ENCODE results near the gene C21orf58.

Gene C21orf58

GRCh38 chr21:46366966-46367365 is 43.3 kb upstream of the C21orf58 start:
- no peak for DNase-seq (ENCODE audit: low read depth in 2 of 2)
- TF ChIP-seq CTCF (IDR thresholded peaks at IDR 0.05; ENCODE audit: low read depth, low read length): no peak
- H3K4me3 ChIP-seq (replicated peaks in 1 of 2; ENCODE audit: low read depth in 2 of 2, low read length in 2 of 2): no peak overlapping the region

- no peak for DNase-seq (ENCODE audit: low read depth in 2 of 2)
- no peak for TF ChIP-seq CTCF (IDR thresholded peaks at IDR 0.05; ENCODE audit: low read depth, low read length)
- no peak overlapping the region for H3K4me3 ChIP-seq (replicated peaks in 1 of 2; ENCODE audit: low read depth in 2 of 2, low read length in 2 of 2)
These were observed 42.9 kb upstream of the C21orf58 start for GRCh38 chr21:46366561-46366960.

GRCh38 chr21:46366091-46366490 is 42.4 kb upstream of the C21orf58 start:
- no peak for TF ChIP-seq CTCF (IDR thresholded peaks at IDR 0.05; ENCODE audit: low read depth, low read length)
- DNase-seq (ENCODE audit: low read depth in 2 of 2): no peak
- H3K4me3 ChIP-seq (replicated peaks in 1 of 2; ENCODE audit: low read depth in 2 of 2, low read length in 2 of 2): no peak overlapping the region

- no peak overlapping the region for H3K4me3 ChIP-seq (replicated peaks in 1 of 2; ENCODE audit: low read depth in 2 of 2, low read length in 2 of 2)
- no peak for TF ChIP-seq CTCF (IDR thresholded peaks at IDR 0.05; ENCODE audit: low read depth, low read length)
- DNase-seq (ENCODE audit: low read depth in 2 of 2): no peak
These were observed 40.0 kb upstream of the C21orf58 start for GRCh38 chr21:46363698-46364097.

- DNase-seq (ENCODE audit: low read depth in 2 of 2): no peak
- no peak for TF ChIP-seq CTCF (IDR thresholded peaks at IDR 0.05; ENCODE audit: low read depth, low read length)
- H3K4me3 ChIP-seq (replicated peaks in 1 of 2; ENCODE audit: low read depth in 2 of 2, low read length in 2 of 2): no peak overlapping the region
These were observed 39.3 kb upstream of the C21orf58 start for GRCh38 chr21:46362946-46363345.

- no peak for TF ChIP-seq CTCF (IDR thresholded peaks at IDR 0.05; ENCODE audit: low read depth, low read length)
- DNase-seq (ENCODE audit: low read depth in 2 of 2): no peak
- no peak overlapping the region for H3K4me3 ChIP-seq (replicated peaks in 1 of 2; ENCODE audit: low read depth in 2 of 2, low read length in 2 of 2)
These were observed 38.3 kb upstream of the C21orf58 start for GRCh38 chr21:46361935-46362334.

- TF ChIP-seq CTCF (IDR thresholded peaks at IDR 0.05; ENCODE audit: low read depth, low read length): no peak
These were observed 37.5 kb upstream of the C21orf58 start for GRCh38 chr21:46361176-46361575.

More at GRCh38 chr21:46361176-46361575, 37.5 kb upstream of the C21orf58 start:
- no peak overlapping the region for H3K4me3 ChIP-seq (replicated peaks in 1 of 2; ENCODE audit: low read depth in 2 of 2, low read length in 2 of 2)
- DNase-seq (ENCODE audit: low read depth in 2 of 2): no peak
